Neural cell (in vitro differentiated cells): ENCODE measurements around the gene RAD51B. TPM values are rescaled to one million over a fixed set of nuclear protein-coding genes. Genes with fewer than 3 reads are reported as not detected.

Experiments used
- H2AFZ ChIP-seq: fragments of 200-600, 300-800 bp; sonication (generic), shearing (Covaris generic); 2 replicates; pipeline ENCODE4 v1.6.0; 2014; ENCODE audit warnings: low read depth, mild to moderate bottlenecking, antibody characterized with exemption, low read length, moderate library complexity
- H3F3A ChIP-seq: fragments of 200-600 bp; shearing (Covaris generic); 2 replicates; pipeline ENCODE4 v1.6.1; 2016; ENCODE audit warnings: mild to moderate bottlenecking, moderate library complexity, mixed read lengths, antibody characterized with exemption, low read length; ENCODE audit not compliant: insufficient read depth, poor library complexity, severe bottlenecking
- H3K27ac ChIP-seq: fragments of 200-600, 300-800 bp; sonication (generic), shearing (Covaris generic); 2 replicates; pipeline ENCODE4 v1.5.1; 2014; ENCODE audit warnings: mild to moderate bottlenecking, low read length, moderate library complexity
- H3K27me3 ChIP-seq: fragments of 300-800, 200-600 bp; sonication (generic), shearing (Covaris generic); 2 replicates; pipeline ENCODE4 v1.6.0; 2014; ENCODE audit warnings: mild to moderate bottlenecking, low read depth, low read length, moderate library complexity; ENCODE audit not compliant: insufficient read depth
- H3K36me3 ChIP-seq: fragments of 300-800, 200-600 bp; sonication (generic), shearing (Covaris generic); 2 replicates; pipeline ENCODE4 v1.5.1; 2014; ENCODE audit warnings: mild to moderate bottlenecking, antibody characterized with exemption, low read length, moderate library complexity; ENCODE audit not compliant: insufficient read depth
- H3K4me2 ChIP-seq: fragments of 300-800, 200-600 bp; sonication (generic), shearing (Covaris generic); 2 replicates; pipeline ENCODE4 v1.6.0; 2014; ENCODE audit warnings: mild to moderate bottlenecking, low read length
- H3K4me3 ChIP-seq: fragments of 300-800, 200-600 bp; sonication (generic), shearing (Covaris generic); 2 replicates; pipeline ENCODE4 v1.5.1; 2014; ENCODE audit warnings: mild to moderate bottlenecking, low read length, moderate library complexity
- H3K79me2 ChIP-seq: fragments of 200-600 bp; shearing (Covaris generic); replicated peaks from 2 replicates; pipeline ENCODE4 v1.6.0; 2014; ENCODE audit warnings: mild to moderate bottlenecking, low read length, moderate library complexity; ENCODE audit not compliant: insufficient read depth
- H3K9ac ChIP-seq: fragments of 300-800, 200-600 bp; sonication (generic), shearing (Covaris generic); 2 replicates; pipeline ENCODE4 v1.6.1; 2016; ENCODE audit warnings: mild to moderate bottlenecking, low read length, mixed read lengths
- H3K9me2 ChIP-seq: fragments of 200-600 bp; shearing (Covaris generic); 2 replicates; pipeline ENCODE4 v1.6.1; 2016; ENCODE audit warnings: mild to moderate bottlenecking, low read length, mixed read lengths; ENCODE audit not compliant: insufficient read depth
- H3K9me3 ChIP-seq: fragments of 200-600, 300-800 bp; sonication (generic), shearing (Covaris generic); 2 replicates; pipeline ENCODE4 v1.6.1; 2016; ENCODE audit warnings: mild to moderate bottlenecking, mixed run types, low read length, moderate library complexity, mixed read lengths
- H4K20me1 ChIP-seq: fragments of 200-600 bp; shearing (Covaris generic); 2 replicates; pipeline ENCODE4 v1.6.1; 2016; ENCODE audit warnings: mild to moderate bottlenecking, mixed run types; ENCODE audit not compliant: insufficient read depth
- EP300 ChIP-seq: fragments of 450-650 bp; conservative IDR thresholded peaks from 2 replicates; pipeline ENCODE4 v1.6.1; 2014; ENCODE audit warnings: antibody characterized with exemption, mild to moderate bottlenecking, moderate library complexity; ENCODE audit not compliant: poor library complexity, severe bottlenecking
- EZH2 ChIP-seq: fragments of 200-600, 300-800 bp; shearing (Covaris generic), sonication (generic); IDR thresholded peaks from 2 replicates; pipeline ENCODE4 v1.6.1; 2014; ENCODE audit warnings: antibody characterized with exemption, low read length, borderline replicate concordance, mild to moderate bottlenecking; ENCODE audit not compliant: insufficient read depth, poor library complexity, severe bottlenecking
- MXI1 ChIP-seq: fragments of 450-650 bp; conservative IDR thresholded peaks from 2 replicates; pipeline ENCODE4 v1.6.1; 2014; ENCODE audit warnings: antibody characterized with exemption, mild to moderate bottlenecking; ENCODE audit not compliant: poor library complexity, severe bottlenecking
- POLR2AphosphoS5 ChIP-seq: IDR thresholded peaks from 2 replicates; pipeline ENCODE4 v1.6.1; 2012
- RAD21 ChIP-seq: fragments of 450-650 bp; conservative IDR thresholded peaks from 2 replicates; pipeline ENCODE4 v1.6.1; 2014; ENCODE audit warnings: antibody characterized with exemption, mild to moderate bottlenecking, moderate library complexity
- SMC3 ChIP-seq: fragments of 450-650 bp; conservative IDR thresholded peaks from 2 replicates; pipeline ENCODE4 v1.6.1; 2014; ENCODE audit warnings: antibody characterized with exemption, mild to moderate bottlenecking, moderate library complexity; ENCODE audit not compliant: poor library complexity
- TAF1 ChIP-seq: IDR thresholded peaks from 2 replicates; pipeline ENCODE4 v1.6.1; 2012; ENCODE audit warnings: low read depth
- polyA plus RNA-seq: library from polyadenylated mRNA; depleted of rRNA; stranded (reverse); fragments of >200 nt; gene quantifications from 2 replicates; pipeline ENCODE4 v1.2.3, GENCODE V29; 2014
- TF ChIP-seq, protein P1 (sequence below): IDR thresholded peaks from 2 replicates; pipeline ENCODE4 v1.6.1; 2012; ENCODE audit warnings: borderline replicate concordance
- TF ChIP-seq, protein P2 (sequence below): fragments of 450-650 bp; IDR thresholded peaks from 2 replicates; pipeline ENCODE4 v1.5.1; 2014; ENCODE audit warnings: antibody characterized with exemption, mild to moderate bottlenecking, moderate library complexity; ENCODE audit not compliant: poor library complexity, severe bottlenecking

The RAD51B gene
- polyA plus RNA-seq, 1 donor from 2014 or later: 3.1 TPM

DNA sequence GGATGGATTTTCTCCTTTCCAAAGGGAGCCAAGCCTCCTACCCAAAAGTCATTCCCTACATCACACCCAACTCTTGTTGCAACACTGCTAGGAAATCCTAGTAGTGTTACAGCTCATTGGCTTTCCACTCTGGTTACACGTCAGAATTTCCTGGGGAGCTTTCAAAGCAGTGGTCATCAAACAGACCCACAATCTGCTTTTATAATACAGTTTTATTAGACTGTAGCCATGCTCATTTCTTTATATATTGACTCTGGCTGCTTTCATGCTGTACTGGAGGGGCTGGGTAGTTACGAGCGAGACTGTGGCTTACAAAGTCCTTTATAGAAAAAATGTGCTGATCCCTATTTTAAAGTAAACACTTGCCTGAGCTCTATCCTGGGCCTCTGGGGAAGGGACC lies 37.5 kb upstream of the RAD51B start:
- H3K4me3 ChIP-seq: no peak overlapping the region
- H3K9ac ChIP-seq: no peak overlapping the region
- H3K9me2 ChIP-seq: no peaks in the 10 kb centered on the region
- H3K27me3 ChIP-seq: no peaks in the 10 kb centered on the region
- H3K27ac ChIP-seq: no peak overlapping the region
- no peaks in the 10 kb centered on the region for H3F3A ChIP-seq
- no peaks in the 10 kb centered on the region for H4K20me1 ChIP-seq
- peaks cover 6% of the 10 kb centered on the region for H3K36me3 ChIP-seq
- TF ChIP-seq EP300: no peak
- H2AFZ ChIP-seq: no peak overlapping the region
- no peaks in the 10 kb centered on the region for H3K9me3 ChIP-seq
- H3K4me2 ChIP-seq: no peak overlapping the region
- no peaks in the 10 kb centered on the region for H3K79me2 ChIP-seq

DNA sequence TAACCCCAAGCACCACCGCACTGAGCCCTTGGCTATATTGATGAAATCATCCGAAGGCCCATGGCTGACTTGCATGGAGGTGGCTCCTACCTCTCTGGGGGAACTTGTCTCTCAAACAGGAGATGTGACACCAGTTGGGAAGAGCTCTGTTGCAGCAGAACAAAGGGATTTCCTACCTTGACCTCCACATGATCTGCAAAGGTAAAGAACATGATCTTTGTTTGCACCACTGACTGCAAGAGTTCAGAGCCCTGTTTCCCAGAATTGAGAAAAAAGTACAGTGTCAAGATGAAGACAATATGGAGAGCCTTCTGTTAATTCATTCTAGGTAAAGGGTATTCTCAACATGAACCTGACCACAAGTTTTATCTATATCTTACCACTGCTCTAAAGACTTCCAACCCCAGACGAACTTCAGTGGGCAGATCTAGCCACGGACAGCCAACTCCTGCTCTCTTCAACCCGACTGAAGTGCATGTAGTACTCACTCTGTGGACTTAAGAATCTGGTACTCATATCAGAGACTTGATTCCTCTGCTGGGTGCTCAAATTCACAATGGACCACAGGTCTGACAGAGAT lies 35.2 kb upstream of the RAD51B start:
- no peaks in the 10 kb centered on the region for H3K79me2 ChIP-seq
- no peaks in the 10 kb centered on the region for H3K27me3 ChIP-seq
- TF ChIP-seq MXI1 (no peak), POLR2AphosphoS5 (no peak), EP300 (no peak), EZH2 (no peak), SMC3 (no peak), RAD21 (no peak), TAF1 (no peak)
- TF ChIP-seq, protein P1, sequence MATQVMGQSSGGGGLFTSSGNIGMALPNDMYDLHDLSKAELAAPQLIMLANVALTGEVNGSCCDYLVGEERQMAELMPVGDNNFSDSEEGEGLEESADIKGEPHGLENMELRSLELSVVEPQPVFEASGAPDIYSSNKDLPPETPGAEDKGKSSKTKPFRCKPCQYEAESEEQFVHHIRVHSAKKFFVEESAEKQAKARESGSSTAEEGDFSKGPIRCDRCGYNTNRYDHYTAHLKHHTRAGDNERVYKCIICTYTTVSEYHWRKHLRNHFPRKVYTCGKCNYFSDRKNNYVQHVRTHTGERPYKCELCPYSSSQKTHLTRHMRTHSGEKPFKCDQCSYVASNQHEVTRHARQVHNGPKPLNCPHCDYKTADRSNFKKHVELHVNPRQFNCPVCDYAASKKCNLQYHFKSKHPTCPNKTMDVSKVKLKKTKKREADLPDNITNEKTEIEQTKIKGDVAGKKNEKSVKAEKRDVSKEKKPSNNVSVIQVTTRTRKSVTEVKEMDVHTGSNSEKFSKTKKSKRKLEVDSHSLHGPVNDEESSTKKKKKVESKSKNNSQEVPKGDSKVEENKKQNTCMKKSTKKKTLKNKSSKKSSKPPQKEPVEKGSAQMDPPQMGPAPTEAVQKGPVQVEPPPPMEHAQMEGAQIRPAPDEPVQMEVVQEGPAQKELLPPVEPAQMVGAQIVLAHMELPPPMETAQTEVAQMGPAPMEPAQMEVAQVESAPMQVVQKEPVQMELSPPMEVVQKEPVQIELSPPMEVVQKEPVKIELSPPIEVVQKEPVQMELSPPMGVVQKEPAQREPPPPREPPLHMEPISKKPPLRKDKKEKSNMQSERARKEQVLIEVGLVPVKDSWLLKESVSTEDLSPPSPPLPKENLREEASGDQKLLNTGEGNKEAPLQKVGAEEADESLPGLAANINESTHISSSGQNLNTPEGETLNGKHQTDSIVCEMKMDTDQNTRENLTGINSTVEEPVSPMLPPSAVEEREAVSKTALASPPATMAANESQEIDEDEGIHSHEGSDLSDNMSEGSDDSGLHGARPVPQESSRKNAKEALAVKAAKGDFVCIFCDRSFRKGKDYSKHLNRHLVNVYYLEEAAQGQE: no peak
- TF ChIP-seq, protein P2, sequence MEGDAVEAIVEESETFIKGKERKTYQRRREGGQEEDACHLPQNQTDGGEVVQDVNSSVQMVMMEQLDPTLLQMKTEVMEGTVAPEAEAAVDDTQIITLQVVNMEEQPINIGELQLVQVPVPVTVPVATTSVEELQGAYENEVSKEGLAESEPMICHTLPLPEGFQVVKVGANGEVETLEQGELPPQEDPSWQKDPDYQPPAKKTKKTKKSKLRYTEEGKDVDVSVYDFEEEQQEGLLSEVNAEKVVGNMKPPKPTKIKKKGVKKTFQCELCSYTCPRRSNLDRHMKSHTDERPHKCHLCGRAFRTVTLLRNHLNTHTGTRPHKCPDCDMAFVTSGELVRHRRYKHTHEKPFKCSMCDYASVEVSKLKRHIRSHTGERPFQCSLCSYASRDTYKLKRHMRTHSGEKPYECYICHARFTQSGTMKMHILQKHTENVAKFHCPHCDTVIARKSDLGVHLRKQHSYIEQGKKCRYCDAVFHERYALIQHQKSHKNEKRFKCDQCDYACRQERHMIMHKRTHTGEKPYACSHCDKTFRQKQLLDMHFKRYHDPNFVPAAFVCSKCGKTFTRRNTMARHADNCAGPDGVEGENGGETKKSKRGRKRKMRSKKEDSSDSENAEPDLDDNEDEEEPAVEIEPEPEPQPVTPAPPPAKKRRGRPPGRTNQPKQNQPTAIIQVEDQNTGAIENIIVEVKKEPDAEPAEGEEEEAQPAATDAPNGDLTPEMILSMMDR: no peak
- H3K9me2 ChIP-seq: no peaks in the 10 kb centered on the region
- H3K9me3 ChIP-seq: no peaks in the 10 kb centered on the region
- no peak overlapping the region for H3K4me3 ChIP-seq
- no peak overlapping the region for H3K4me2 ChIP-seq
- H3F3A ChIP-seq: no peaks in the 10 kb centered on the region
- no peak overlapping the region for H3K9ac ChIP-seq
- no peak overlapping the region for H3K27ac ChIP-seq
- no peaks in the 10 kb centered on the region for H4K20me1 ChIP-seq
- no peaks in the 10 kb centered on the region for H3K36me3 ChIP-seq
- H2AFZ ChIP-seq: no peak overlapping the region
